Limb (tissue), 2 donors: ENCODE measurements around the gene RND3.

Experiments used
- DNase-seq, 2 donors: peaks; one replicate each; pipeline ENCODE4 v3.0.0-alpha.2; 2016; ENCODE audit errors: extremely low spot score in 2 of 2

The RND3 gene

GRCh38 chr2:150487537-150488429, at the start of gene RND3:
Gene RND3, minus strand, starts transcription at chr2:150487667. Its CDS starts 250 bp downstream, at chr2:150487417.
- DNase-seq: peak; percentile 97 to 98

- DNase-seq: no peak
Observed at GRCh38 chr2:150535176-150535575, 47.7 kb upstream of the RND3 start.

GRCh38 chr2:150532879-150533278, 45.4 kb upstream of the RND3 start:
- no peak for DNase-seq

- no peak for DNase-seq
Observed at GRCh38 chr2:150532020-150532419, 44.6 kb upstream of the RND3 start.

- DNase-seq: no peak
Observed at GRCh38 chr2:150531591-150531990, 44.1 kb upstream of the RND3 start.

GRCh38 chr2:150530168-150530567, 42.7 kb upstream of the RND3 start:
- no peak for DNase-seq

- DNase-seq: no peak
Observed at GRCh38 chr2:150528861-150529801, 41.7 kb upstream of the RND3 start.

- DNase-seq: no peak
Observed at GRCh38 chr2:150526827-150527226, 39.4 kb upstream of the RND3 start.

GRCh38 chr2:150526006-150526405, 38.5 kb upstream of the RND3 start:
- DNase-seq: no peak

- no peak for DNase-seq
Observed at GRCh38 chr2:150522269-150522668, 34.8 kb upstream of the RND3 start.

GRCh38 chr2:150520887-150521664, 33.6 kb upstream of the RND3 start:
- no peak for DNase-seq

GRCh38 chr2:150520033-150520432, 32.6 kb upstream of the RND3 start:
- no peak for DNase-seq

- DNase-seq: no peak
Observed at GRCh38 chr2:150517951-150518680, 30.6 kb upstream of the RND3 start.

GRCh38 chr2:150513647-150514046, 26.2 kb upstream of the RND3 start:
- no peak for DNase-seq

GRCh38 chr2:150508497-150509137, 21.1 kb upstream of the RND3 start:
- DNase-seq: no peak

- no peak for DNase-seq
Observed at GRCh38 chr2:150507071-150507470, 19.6 kb upstream of the RND3 start.

- no peak for DNase-seq
Observed at GRCh38 chr2:150505178-150505577, 17.7 kb upstream of the RND3 start.

- DNase-seq: no peak
Observed at GRCh38 chr2:150495993-150496627, 8.6 kb upstream of the RND3 start.

- no peak for DNase-seq
Observed at GRCh38 chr2:150495001-150495400, 7.5 kb upstream of the RND3 start.
